GM21825 (cell line): ENCODE measurements around the gene GPR6.
A peak's percentile ranks its signal among the peaks of the same experiment; 100 is the strongest.

ENCODE experiments used
- ATAC-seq: cut with Tn5 transposase; IDR thresholded peaks from one replicate; pipeline ENCODE4 v1.9.1; 2021; ENCODE audit warnings: mild to moderate bottlenecking, moderate library complexity; ENCODE audit not compliant: unreplicated experiment

Gene GPR6

GRCh38 chr6:109978174-109979032 lies at the start of gene GPR6:
GPR6 (plus strand) TSS chr6:109978311; CDS start chr6:109979113, 802 bp downstream.
- peak; percentile 50 for ATAC-seq

- ATAC-seq: no peak
Measured at GRCh38 chr6:109934293-109934692, 43.8 kb upstream of the GPR6 start.

DNA sequence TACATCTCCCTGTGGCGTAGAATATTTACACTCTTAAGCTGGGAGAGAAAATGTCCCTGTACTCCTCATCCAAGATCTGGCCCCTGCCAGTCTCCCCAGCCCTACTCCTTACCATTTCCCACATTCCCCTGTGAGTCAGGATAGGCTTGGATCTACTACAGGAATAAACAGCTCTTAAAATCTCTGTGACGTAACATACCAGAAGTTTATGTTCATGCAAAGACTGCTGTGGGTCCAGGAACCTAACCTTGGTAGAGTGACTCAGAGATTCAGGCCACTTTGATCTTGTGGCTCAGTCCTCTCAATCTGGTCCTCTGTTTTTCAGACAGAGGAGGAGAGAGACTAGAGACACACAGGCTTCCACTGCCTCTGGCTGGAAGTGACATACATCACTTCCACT lies 38.5 kb upstream of the GPR6 start:
- ATAC-seq: no peak

- ATAC-seq: no peak
Measured at GRCh38 chr6:109944448-109944847, 33.7 kb upstream of the GPR6 start.

DNA sequence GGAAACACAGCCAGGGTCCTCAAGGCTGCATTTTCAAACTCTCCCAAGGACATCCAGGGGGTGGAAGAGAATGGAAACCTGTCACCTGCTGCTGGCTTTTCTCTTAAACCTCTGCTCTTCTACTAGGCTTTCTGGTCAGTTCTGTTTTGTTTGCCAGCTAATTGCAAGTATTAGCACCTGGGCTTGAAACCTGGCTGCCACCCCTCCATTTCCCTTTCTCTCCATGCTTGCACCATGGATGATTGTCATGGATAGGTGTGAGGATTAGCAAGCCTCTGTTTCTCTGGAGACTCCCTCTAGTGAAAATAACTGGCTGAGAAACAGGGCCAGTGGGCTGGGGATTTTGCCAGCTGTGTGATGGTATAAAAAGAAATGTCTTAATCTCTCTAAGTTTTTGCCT lies 33.0 kb upstream of the GPR6 start:
- ATAC-seq: no peak

DNA sequence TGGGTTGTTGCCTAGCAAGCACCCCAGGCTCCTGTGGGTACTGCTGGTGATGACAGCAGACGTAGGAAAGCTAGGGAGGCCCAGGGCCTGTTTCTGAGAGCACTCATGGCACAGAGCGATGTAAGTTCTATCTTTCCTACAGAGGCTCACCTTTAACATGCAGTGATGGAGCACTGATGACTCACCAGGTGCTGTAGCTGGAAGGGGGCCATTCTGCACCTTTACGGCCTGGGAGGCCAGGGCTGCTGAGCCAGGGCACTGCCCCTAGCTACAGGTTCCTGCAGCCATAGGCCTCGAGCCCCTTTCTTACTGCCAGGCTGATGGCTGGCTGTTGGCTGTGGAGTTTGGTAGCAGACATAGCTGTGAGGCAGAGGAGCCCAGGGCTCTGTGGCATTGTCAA lies 31.1 kb upstream of the GPR6 start:
- no peak for ATAC-seq

- no peak for ATAC-seq
Measured at GRCh38 chr6:109949281-109950065, 28.6 kb upstream of the GPR6 start.

DNA sequence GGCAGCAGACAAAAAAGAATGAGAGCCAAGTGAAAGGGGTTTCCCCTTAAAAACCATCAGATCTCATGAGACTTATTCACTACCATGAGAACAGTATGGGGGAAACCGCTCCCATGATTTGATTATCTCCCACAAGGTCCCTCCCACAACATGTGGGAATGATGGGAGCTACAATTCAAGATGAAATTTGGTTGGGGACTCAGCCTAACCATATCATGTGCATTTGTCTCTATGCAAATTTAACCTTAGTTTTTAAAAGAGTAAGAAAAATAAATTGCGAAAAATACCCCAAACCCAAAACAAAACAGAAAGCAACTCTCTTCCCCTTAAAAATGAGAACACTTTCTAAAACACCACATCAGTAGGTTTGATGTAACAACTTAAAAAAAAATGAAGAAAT lies 22.6 kb upstream of the GPR6 start:
- no peak for ATAC-seq

GRCh38 chr6:109958626-109959025 lies 19.5 kb upstream of the GPR6 start:
- no peak for ATAC-seq

DNA sequence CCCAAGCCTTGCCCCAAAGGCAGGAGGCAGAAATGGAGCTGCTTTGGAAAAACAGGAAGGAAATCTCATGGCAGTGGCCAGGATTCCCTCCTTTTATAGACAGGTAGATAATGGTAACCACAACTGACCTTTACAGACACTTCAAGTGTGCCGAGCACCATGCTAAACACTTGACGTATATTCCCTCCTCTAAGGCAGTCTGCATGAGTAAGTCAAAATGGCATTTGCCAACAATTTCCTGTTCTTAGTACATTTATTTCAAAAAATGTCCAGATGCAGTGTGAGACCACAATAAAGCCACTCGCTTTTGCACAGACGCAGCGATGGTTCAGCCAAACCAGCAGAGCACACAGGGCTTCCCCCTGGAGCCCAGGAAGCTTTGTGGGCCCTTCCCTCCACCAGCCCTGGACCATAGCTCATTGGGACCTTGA lies 16.5 kb upstream of the GPR6 start:
- ATAC-seq: no peak

DNA sequence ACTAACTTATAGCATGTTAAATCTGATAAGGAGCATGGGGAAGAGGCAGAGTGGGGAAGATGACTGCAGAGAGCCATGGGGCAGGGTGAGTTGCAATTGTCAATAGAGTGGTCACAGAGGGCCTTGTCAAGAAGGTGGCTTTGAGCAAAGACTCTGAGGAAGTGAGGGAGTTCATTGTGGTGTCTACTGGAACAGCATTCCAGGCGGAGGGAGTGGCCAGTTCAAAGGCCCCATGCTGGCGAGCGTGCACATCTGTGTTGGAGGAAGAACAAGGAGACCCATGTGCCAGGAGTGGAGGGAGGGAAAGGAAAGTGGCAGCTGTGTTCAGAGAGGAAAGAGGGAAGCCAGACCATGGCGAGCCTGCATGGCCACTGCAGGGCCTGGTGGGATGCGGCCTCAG lies 15.8 kb upstream of the GPR6 start:
- ATAC-seq: no peak

DNA sequence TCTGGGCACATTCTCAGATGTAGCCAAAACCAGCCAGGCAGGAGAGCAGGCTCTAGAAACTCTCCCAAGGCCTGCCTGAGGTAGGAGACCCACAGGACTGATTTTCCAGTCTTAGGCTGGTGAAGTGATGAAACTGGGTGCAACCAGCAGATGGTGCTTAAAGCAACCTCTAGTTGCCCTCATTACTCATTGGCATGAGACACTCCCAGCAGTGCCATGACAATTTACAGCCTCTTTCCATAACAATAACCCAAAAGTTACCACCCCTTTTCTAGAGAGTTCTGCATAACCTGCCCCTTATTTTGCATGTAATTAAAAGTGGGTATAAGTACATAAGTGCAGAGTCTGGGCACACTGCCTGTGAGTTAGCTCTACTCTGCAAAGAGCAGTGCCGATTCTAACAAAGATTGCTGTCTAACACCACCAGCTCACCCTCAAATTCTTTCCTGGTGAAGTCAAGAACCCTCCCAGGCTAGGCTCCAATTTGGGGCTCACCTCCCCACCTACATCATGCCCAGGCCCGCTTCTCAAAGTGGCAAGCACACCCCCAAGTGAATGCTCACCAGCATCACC lies 14.4 kb upstream of the GPR6 start:
- no peak for ATAC-seq

DNA sequence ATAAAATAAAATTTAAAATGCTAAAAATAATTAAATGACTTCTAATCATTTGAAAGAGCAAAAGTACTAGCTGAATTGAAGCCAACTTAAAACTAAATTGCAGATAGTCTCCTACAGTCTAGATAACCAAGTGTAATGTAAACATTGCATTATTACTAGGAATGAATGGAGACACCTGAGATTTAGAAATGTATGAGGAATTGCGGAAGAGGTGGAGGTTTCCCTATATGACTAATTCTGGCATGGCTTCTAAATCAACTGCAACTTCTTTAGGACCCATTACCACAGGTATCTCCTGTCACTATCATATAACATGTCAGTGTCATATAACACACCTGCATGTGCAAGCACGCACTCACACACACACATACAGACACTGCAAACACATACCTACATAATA lies 13.2 kb upstream of the GPR6 start:
- ATAC-seq: no peak

- ATAC-seq: no peak
Measured at GRCh38 chr6:109966299-109966698, 11.8 kb upstream of the GPR6 start.

DNA sequence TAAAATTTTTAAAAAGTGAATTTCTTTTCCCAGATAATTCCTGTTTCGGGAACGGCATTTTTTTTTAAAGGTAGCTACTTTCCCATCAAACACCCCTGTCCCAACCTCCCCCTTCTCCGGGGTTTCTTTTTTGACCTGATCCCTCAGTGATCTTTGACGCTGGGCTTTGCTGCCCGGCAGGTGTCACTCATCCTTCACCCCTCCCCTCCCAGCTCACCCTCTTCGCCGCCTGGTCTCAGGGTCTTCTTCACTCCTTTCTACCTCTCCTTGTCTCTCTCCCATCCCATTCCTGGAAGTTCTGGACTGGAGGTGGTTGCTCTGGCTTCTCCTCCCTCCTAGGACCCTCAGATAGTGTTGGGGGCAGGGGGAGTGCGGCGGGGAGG lies 329 bp upstream of the GPR6 start:
- ATAC-seq: no peak

DNA sequence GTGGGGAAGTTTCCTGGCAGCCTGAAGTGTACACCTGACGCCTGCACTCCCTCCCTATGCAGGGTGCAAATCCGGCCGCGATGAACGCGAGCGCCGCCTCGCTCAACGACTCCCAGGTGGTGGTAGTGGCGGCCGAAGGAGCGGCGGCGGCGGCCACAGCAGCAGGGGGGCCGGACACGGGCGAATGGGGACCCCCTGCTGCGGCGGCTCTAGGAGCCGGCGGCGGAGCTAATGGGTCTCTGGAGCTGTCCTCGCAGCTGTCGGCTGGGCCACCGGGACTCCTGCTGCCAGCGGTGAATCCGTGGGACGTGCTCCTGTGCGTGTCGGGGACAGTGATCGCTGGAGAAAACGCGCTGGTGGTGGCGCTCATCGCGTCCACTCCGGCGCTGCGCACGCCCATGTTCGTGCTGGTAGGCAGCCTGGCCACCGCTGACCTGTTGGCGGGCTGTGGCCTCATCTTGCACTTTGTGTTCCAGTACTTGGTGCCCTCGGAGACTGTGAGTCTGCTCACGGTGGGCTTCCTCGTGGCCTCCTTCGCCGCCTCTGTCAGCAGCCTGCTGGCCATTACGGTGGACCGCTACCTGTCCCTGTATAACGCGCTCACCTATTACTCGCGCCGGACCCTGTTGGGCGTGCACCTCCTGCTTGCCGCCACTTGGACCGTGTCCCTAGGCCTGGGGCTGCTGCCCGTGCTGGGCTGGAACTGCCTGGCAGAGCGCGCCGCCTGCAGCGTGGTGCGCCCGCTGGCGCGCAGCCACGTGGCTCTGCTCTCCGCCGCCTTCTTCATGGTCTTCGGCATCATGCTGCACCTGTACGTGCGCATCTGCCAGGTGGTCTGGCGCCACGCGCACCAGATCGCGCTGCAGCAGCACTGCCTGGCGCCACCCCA lies 1.2 kb downstream of the GPR6 start:
- ATAC-seq: no peak

DNA sequence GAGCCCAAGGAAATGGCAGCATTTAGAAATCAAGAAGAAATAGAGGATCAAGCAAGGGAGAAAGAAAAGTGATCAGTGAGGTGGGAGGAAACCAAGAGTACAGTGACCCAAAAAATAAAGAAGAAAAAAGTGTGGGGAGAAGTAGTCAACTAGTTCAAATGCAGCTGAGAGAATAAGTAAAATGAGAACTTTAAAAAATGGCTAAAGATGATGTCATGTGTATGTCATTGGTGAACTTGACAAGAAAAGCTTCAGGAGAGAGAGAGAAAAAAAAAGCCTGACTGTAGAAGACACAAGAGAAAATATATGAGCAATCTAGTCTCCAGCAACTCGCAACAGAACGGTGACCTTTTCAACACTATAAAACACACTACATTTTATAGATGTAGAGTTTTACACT lies 6.3 kb downstream of the GPR6 start:
- ATAC-seq: no peak

GRCh38 chr6:109987196-109987595 lies 9.1 kb downstream of the GPR6 start:
- ATAC-seq: no peak

GRCh38 chr6:109991201-109992101 lies 13.3 kb downstream of the GPR6 start:
- no peak for ATAC-seq
